Measurements from ENCODE around the gene ETAA1. TPM values are rescaled to one million over a fixed set of nuclear protein-coding genes. Genes with fewer than 3 reads are reported as not detected.
A peak's percentile ranks its signal among the peaks of the same experiment; 100 is the strongest.

ETAA1 gene
- 12.6 TPM for total RNA-seq (ENCODE audit: unreplicated experiment)
- long read RNA-seq, partial matches to known transcripts, result 1 of 1 reads
- long read RNA-seq, other reads (novel, unspliced or antisense), result 0 of 1 reads

DNA sequence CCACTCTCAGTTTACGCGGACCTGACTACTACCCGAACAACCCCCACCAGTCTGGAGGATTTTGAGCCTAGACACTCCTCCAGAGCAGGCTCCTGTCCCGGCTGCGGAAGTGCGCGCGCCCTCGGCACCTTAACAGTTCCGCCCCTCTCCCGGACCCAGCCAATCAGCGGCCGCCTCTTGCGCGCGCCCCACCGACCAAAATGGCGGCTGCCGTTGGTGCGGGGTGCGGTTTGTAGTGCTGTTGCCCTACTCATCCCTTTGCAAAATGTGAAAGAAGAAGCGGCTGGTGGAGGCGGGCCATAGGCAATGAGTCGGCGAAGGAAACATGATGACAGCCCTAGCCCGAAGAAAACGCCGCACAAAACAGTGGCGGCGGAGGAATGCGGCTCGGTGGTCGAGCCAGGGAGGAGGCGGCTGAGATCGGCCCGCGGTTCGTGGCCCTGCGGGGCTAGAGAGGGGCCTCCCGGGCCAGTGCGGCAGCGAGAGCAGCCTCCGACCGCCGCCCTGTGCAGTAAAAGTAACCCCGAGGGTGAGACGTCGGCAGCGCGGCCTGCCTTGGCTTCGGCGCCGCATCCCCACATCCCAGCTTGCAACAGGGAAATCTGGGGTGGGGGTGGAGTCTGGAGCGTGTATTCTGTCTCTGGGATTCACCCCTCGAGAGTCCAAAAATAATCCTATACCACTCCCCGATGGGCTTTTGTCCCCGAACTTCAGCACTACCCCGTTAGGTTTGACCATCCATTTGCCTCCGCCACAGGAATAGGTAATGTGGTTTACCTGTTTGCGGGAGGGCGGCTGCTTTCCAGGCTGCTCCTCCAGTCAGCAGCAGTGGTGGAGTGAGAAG is at the start of gene ETAA1:
Gene ETAA1 (plus strand): TSS at position 191 of the 844 bp plus-strand sequence. CDS start 116 bp downstream, at position 307.
- Mint-ChIP-seq H3K27ac (ENCODE audit: unreplicated experiment) (peak within 1 kb of the TSS; percentile 98), H3K9me3 (ENCODE audit: unreplicated experiment) (no peaks in the 10 kb centered on the region), H3K36me3 (ENCODE audit: low read depth, unreplicated experiment) (no peaks in the 10 kb centered on the region), H3K27me3 (ENCODE audit: unreplicated experiment) (peaks cover 2% of the 10 kb centered on the region), H3K4me3 (ENCODE audit: unreplicated experiment) (peak within 1 kb of the TSS; percentile 98), H3K4me1 (ENCODE audit: unreplicated experiment) (peaks cover 8% of the 10 kb centered on the region)
- peak; percentile 93 for DNase-seq (ENCODE audit: low spot score)
- no peak for TF ChIP-seq CTCF (IDR thresholded peaks at IDR 0.05; ENCODE audit: unreplicated experiment)

GRCh38 chr2:67366832-67367412 is 30.2 kb upstream of the ETAA1 start:
- no peak for DNase-seq (ENCODE audit: low spot score)
- H3K27ac Mint-ChIP-seq (ENCODE audit: unreplicated experiment), result no peak overlapping the region
- H3K9me3 Mint-ChIP-seq (ENCODE audit: unreplicated experiment), result no peaks in the 10 kb centered on the region
- TF ChIP-seq CTCF (IDR thresholded peaks at IDR 0.05; ENCODE audit: unreplicated experiment), result no peak
- H3K36me3 Mint-ChIP-seq (ENCODE audit: low read depth, unreplicated experiment), result no peaks in the 10 kb centered on the region
- no peaks in the 10 kb centered on the region for H3K4me1 Mint-ChIP-seq (ENCODE audit: unreplicated experiment)
- H3K4me3 Mint-ChIP-seq (ENCODE audit: unreplicated experiment), result no peak overlapping the region
- no peaks in the 10 kb centered on the region for H3K27me3 Mint-ChIP-seq (ENCODE audit: unreplicated experiment)

GRCh38 chr2:67374481-67374880 is 22.7 kb upstream of the ETAA1 start:
- TF ChIP-seq CTCF (IDR thresholded peaks at IDR 0.05; ENCODE audit: unreplicated experiment), result no peak
- no peaks in the 10 kb centered on the region for H3K27me3 Mint-ChIP-seq (ENCODE audit: unreplicated experiment)
- no peak overlapping the region for H3K27ac Mint-ChIP-seq (ENCODE audit: unreplicated experiment)
- peaks cover 3% of the 10 kb centered on the region for H3K36me3 Mint-ChIP-seq (ENCODE audit: low read depth, unreplicated experiment)
- no peaks in the 10 kb centered on the region for H3K4me1 Mint-ChIP-seq (ENCODE audit: unreplicated experiment)
- no peaks in the 10 kb centered on the region for H3K9me3 Mint-ChIP-seq (ENCODE audit: unreplicated experiment)
- H3K4me3 Mint-ChIP-seq (ENCODE audit: unreplicated experiment), result no peak overlapping the region
- no peak for DNase-seq (ENCODE audit: low spot score)

DNA sequence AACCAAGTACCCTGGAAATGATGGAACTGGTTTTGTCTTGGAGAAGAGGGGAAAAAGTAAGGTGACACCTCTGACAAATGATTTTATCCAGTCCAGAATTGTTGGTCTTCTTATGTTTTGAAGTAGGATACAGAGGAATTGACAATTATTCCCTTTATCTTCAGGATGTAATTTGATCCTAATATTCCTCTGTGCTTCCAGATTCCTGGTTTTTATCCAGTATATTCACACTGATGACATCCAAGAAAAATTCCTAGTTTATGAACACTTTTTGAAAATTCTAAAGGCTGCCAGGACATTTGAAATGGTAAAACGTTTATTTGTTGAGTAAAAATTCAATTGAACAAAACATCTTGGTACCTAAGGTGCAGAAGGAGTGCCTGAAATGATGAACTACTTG is 22.2 kb upstream of the ETAA1 start:
- no peak overlapping the region for H3K4me3 Mint-ChIP-seq (ENCODE audit: unreplicated experiment)
- H3K36me3 Mint-ChIP-seq (ENCODE audit: low read depth, unreplicated experiment), result peaks cover 3% of the 10 kb centered on the region
- no peaks in the 10 kb centered on the region for H3K9me3 Mint-ChIP-seq (ENCODE audit: unreplicated experiment)
- TF ChIP-seq CTCF (IDR thresholded peaks at IDR 0.05; ENCODE audit: unreplicated experiment), result no peak
- no peaks in the 10 kb centered on the region for H3K27me3 Mint-ChIP-seq (ENCODE audit: unreplicated experiment)
- H3K27ac Mint-ChIP-seq (ENCODE audit: unreplicated experiment), result no peak overlapping the region
- no peak for DNase-seq (ENCODE audit: low spot score)
- H3K4me1 Mint-ChIP-seq (ENCODE audit: unreplicated experiment), result no peaks in the 10 kb centered on the region

GRCh38 chr2:67378555-67378954 is 18.6 kb upstream of the ETAA1 start:
- DNase-seq (ENCODE audit: low spot score), result no peak
- no peak for TF ChIP-seq CTCF (IDR thresholded peaks at IDR 0.05; ENCODE audit: unreplicated experiment)
- no peaks in the 10 kb centered on the region for H3K9me3 Mint-ChIP-seq (ENCODE audit: unreplicated experiment)
- peaks cover 3% of the 10 kb centered on the region for H3K36me3 Mint-ChIP-seq (ENCODE audit: low read depth, unreplicated experiment)
- H3K27ac Mint-ChIP-seq (ENCODE audit: unreplicated experiment), result no peak overlapping the region
- no peak overlapping the region for H3K4me3 Mint-ChIP-seq (ENCODE audit: unreplicated experiment)
- H3K27me3 Mint-ChIP-seq (ENCODE audit: unreplicated experiment), result no peaks in the 10 kb centered on the region
- no peaks in the 10 kb centered on the region for H3K4me1 Mint-ChIP-seq (ENCODE audit: unreplicated experiment)
